Lower leg skin (tissue), 3 donors: ENCODE data around the gene HTR1D.

Experiments used
- POLR2A ChIP-seq, 2 donors: fragments of 450-650 bp; IDR thresholded peaks; one replicate each; pipeline ENCODE4 v1.6.1; 2016 to 2017; ENCODE audit warnings: antibody characterized with exemption in 2 of 2, mild to moderate bottlenecking in 1 of 2, moderate library complexity in 1 of 2
- TF ChIP-seq, protein P1 (sequence below), 3 donors: fragments of 450-650 bp; IDR thresholded peaks; one replicate each; pipeline ENCODE4 v1.5.1; 2016; ENCODE audit warnings: antibody characterized with exemption in 3 of 3, mild to moderate bottlenecking in 3 of 3, moderate library complexity in 2 of 3

DNA sequence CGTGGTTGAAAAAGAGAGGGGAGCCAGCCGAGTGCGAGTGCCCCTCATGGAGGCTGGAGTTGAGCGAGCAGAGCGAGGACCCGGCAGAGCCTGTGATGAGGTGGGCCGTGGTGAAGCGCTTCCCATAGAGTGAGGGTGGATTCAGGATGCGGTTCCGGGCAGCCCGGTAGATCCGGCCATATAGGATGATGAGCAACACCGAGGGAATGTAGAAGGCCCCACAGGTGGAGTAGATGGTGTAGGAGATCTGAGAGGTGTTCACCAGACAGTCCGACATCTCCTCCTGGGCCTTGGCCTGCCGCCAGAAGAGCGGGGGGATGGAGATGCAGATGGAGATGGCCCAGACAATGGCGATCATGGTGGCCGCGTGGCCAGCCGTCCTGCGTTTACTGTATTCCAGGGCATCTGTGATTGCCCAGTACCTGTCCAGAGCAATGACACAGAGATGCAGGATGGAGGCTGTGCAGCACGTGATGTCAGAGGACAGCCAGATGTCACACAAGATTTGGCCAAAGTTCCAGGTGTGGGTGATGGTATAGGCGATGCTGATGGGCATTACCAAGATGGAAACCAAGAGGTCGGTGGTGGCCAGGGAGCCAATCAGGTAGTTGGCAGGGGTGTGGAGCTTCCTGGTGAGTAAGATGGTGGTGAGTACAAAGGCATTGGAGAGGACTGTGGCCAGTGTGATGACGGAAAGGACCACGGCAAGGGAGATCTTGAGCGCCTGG is 23.7 kb downstream of the HTR1D start:
- TF ChIP-seq, protein P1, sequence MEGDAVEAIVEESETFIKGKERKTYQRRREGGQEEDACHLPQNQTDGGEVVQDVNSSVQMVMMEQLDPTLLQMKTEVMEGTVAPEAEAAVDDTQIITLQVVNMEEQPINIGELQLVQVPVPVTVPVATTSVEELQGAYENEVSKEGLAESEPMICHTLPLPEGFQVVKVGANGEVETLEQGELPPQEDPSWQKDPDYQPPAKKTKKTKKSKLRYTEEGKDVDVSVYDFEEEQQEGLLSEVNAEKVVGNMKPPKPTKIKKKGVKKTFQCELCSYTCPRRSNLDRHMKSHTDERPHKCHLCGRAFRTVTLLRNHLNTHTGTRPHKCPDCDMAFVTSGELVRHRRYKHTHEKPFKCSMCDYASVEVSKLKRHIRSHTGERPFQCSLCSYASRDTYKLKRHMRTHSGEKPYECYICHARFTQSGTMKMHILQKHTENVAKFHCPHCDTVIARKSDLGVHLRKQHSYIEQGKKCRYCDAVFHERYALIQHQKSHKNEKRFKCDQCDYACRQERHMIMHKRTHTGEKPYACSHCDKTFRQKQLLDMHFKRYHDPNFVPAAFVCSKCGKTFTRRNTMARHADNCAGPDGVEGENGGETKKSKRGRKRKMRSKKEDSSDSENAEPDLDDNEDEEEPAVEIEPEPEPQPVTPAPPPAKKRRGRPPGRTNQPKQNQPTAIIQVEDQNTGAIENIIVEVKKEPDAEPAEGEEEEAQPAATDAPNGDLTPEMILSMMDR (IDR thresholded peaks at IDR 0.05): no peak
- no peak for TF ChIP-seq POLR2A (IDR thresholded peaks at IDR 0.05)
